ENCODE data around the gene CTPS2.
A peak's percentile ranks its signal among the peaks of the same experiment; 100 is the strongest.
"Not testable (repeated sequence)": the region's sequence is repeated elsewhere in the genome, so short reads cannot be mapped to it uniquely, and the experiment has no call there.

The CTPS2 gene

GRCh38 chrX:16712548-16713155, at the start of gene CTPS2:
Gene CTPS2 (minus strand): TSS chrX:16712669. CDS start chrX:16702902, 9,767 bp downstream.
- no peak for DNase-seq

- not testable (repeated sequence) for DNase-seq
Measured at GRCh38 chrX:16761500-16761899, 49.0 kb upstream of the CTPS2 start.

- DNase-seq, result no peak
Measured at GRCh38 chrX:16756724-16757123, 44.3 kb upstream of the CTPS2 start.

- no peak for DNase-seq
Measured at GRCh38 chrX:16754019-16754418, 41.5 kb upstream of the CTPS2 start.

GRCh38 chrX:16750136-16750535, 37.7 kb upstream of the CTPS2 start:
- no peak for DNase-seq

- no peak for DNase-seq
Measured at GRCh38 chrX:16748425-16748824, 36.0 kb upstream of the CTPS2 start.

- no peak for DNase-seq
Measured at GRCh38 chrX:16745659-16746058, 33.2 kb upstream of the CTPS2 start.

GRCh38 chrX:16745102-16745501, 32.6 kb upstream of the CTPS2 start:
- DNase-seq, result no peak

GRCh38 chrX:16743604-16744325, 31.3 kb upstream of the CTPS2 start:
- peak; percentile 1 to 7 for DNase-seq

GRCh38 chrX:16739574-16739973, 27.1 kb upstream of the CTPS2 start:
- no peak for DNase-seq

- DNase-seq, result no peak
Measured at GRCh38 chrX:16737024-16737423, 24.6 kb upstream of the CTPS2 start.

- no peak for DNase-seq
Measured at GRCh38 chrX:16733013-16733412, 20.5 kb upstream of the CTPS2 start.

- no peak for DNase-seq
Measured at GRCh38 chrX:16730450-16730849, 18.0 kb upstream of the CTPS2 start.

- no peak for DNase-seq
Measured at GRCh38 chrX:16727637-16728036, 15.2 kb upstream of the CTPS2 start.

- not testable (repeated sequence) for DNase-seq
Measured at GRCh38 chrX:16726347-16726988, 14.0 kb upstream of the CTPS2 start.

- no peak for DNase-seq
Measured at GRCh38 chrX:16725072-16725471, 12.6 kb upstream of the CTPS2 start.

GRCh38 chrX:16722481-16722880, 10.0 kb upstream of the CTPS2 start:
- DNase-seq, result no peak

GRCh38 chrX:16719334-16720084, 7.0 kb upstream of the CTPS2 start, which contains the start of gene SYAP1:
Gene SYAP1 (plus strand): TSS chrX:16719612. CDS start chrX:16719725, 113 bp downstream.
- DNase-seq, result peak; percentile 71 to 78

GRCh38 chrX:16718824-16719333, 6.4 kb upstream of the CTPS2 start:
- DNase-seq, result no peak

GRCh38 chrX:16716451-16716850, 4.0 kb upstream of the CTPS2 start:
- not testable (repeated sequence) for DNase-seq

- not testable (repeated sequence) for DNase-seq
Measured at GRCh38 chrX:16715638-16716037, 3.2 kb upstream of the CTPS2 start.

GRCh38 chrX:16714504-16714903, 2.0 kb upstream of the CTPS2 start:
- DNase-seq, result no peak
